Common myeloid progenitor, CD34-positive (primary cell): ENCODE measurements around the gene RBPJ. TPM values are rescaled to one million over a fixed set of nuclear protein-coding genes. Genes with fewer than 3 reads are reported as not detected.

Source experiments
- CTCF ChIA-PET: fragments of 350-600 bp; sonication (Branson Sonifier 250); formaldehyde crosslinking; loops from one replicate; lab custom pipeline; 2021; ENCODE audit warnings: antibody characterized with exemption; lab: Charles Lee
- POLR2A ChIA-PET: fragments of 350-600 bp; sonication (Branson Sonifier 250); formaldehyde crosslinking; loops from one replicate; lab custom pipeline; 2021; ENCODE audit warnings: antibody characterized with exemption; lab: Charles Lee
- DNase-seq, 3 donors: peaks; one replicate each; pipeline versions ENCODE4 v3.0.0 to v3.0.0-alpha.2; 2013
- H3K27ac ChIP-seq, 2 experiments: 1 replicate in 1 of 2; 2 replicates in 1 of 2; pipeline ENCODE4 v1.7.0; 2013; ENCODE audit warnings: inconsistent platforms in 2 of 2, low read length in 2 of 2, mild to moderate bottlenecking in 2 of 2, low read depth in 1 of 2, moderate library complexity in 1 of 2; ENCODE audit not compliant: severe bottlenecking in 2 of 2, insufficient read depth in 1 of 2, poor library complexity in 1 of 2
- H3K27me3 ChIP-seq, 5 experiments: replicated peaks in 2 of 5; 1 replicate in 3 of 5; 2 replicates in 2 of 5; pipeline versions ENCODE4 v1.6.1 to v1.7.0; 2013; ENCODE audit warnings: low read length in 4 of 5, mild to moderate bottlenecking in 2 of 5, moderate library complexity in 2 of 5, inconsistent platforms in 1 of 5; ENCODE audit not compliant: insufficient read depth in 5 of 5, control insufficient read depth in 4 of 5
- H3K36me3 ChIP-seq, 4 experiments: 1 replicate in 2 of 4; 2 replicates in 2 of 4; pipeline versions ENCODE4 v1.6.1 to v1.7.0; 2013; ENCODE audit warnings: low read length in 3 of 4, control low read depth in 1 of 4, mild to moderate bottlenecking in 1 of 4; ENCODE audit not compliant: control insufficient read depth in 4 of 4, insufficient read depth in 4 of 4
- H3K4me1 ChIP-seq, 4 experiments: 1 replicate in 3 of 4; 2 replicates in 1 of 4; pipeline versions ENCODE4 v1.6.1 to v1.7.1; 2013; ENCODE audit warnings: low read length in 3 of 4, mild to moderate bottlenecking in 3 of 4, control low read depth in 1 of 4, inconsistent platforms in 1 of 4, moderate library complexity in 1 of 4; ENCODE audit not compliant: control insufficient read depth in 4 of 4, insufficient read depth in 4 of 4; ENCODE audit errors: control extremely low read depth in 1 of 4
- H3K4me3 ChIP-seq, 7 experiments: 1 replicate in 4 of 7; 2 replicates in 3 of 7; pipeline versions ENCODE4 v1.5.1 to v1.7.0; 2013; ENCODE audit warnings: mild to moderate bottlenecking in 7 of 7, low read length in 6 of 7, moderate library complexity in 6 of 7, inconsistent platforms in 2 of 7, low read depth in 2 of 7, control low read depth in 1 of 7; ENCODE audit not compliant: insufficient read depth in 4 of 7, control insufficient read depth in 1 of 7; ENCODE audit errors: extremely low read depth in 1 of 7
- H3K9me3 ChIP-seq, 5 experiments: 1 replicate in 4 of 5; 2 replicates in 1 of 5; pipeline versions ENCODE4 v1.6.1 to v1.7.1; 2013; ENCODE audit warnings: low read length in 4 of 5, mild to moderate bottlenecking in 2 of 5, inconsistent platforms in 1 of 5, low read depth in 1 of 5, moderate library complexity in 1 of 5; ENCODE audit not compliant: control insufficient read depth in 4 of 5, insufficient read depth in 2 of 5; ENCODE audit errors: control extremely low read depth in 1 of 5
- WGBS: methylation state at CpG from one replicate; pipeline ENCODE4 v1.1.5; 2013; ENCODE audit not compliant: insufficient coverage; 5-methylcytosine and 5-hydroxymethylcytosine counted together
- polyA plus RNA-seq: library from polyadenylated mRNA; unstranded; fragments of 120-200 nt; gene quantifications from one replicate; pipeline ENCODE4 v1.2.1, GENCODE V29; 2013

The RBPJ gene
- 43.4 TPM for polyA plus RNA-seq

- peak within 1 kb of the TSS; percentile 79 to 94 (median 84) for H3K4me3 ChIP-seq
- peak within 1 kb of the TSS; percentile 61 to 92 for H3K27ac ChIP-seq
- H3K9me3 ChIP-seq = peaks cover 0 to 2% (median 0%) of the 10 kb centered on the region in 5 experiments
- CTCF ChIA-PET = no interaction called here
- under 1% methylated on average over 96 of the region's 102 CpGs for WGBS
- no peaks in the 10 kb centered on the region for H3K27me3 ChIP-seq
- POLR2A ChIA-PET = no interaction called here
- peak; percentile 92 to 93 (median 92) for DNase-seq
- peaks cover 14 to 26% (median 16%) of the 10 kb centered on the region in 4 experiments for H3K4me1 ChIP-seq
- H3K36me3 ChIP-seq = no peaks in the 10 kb centered on the region
These were observed at the start of gene RBPJ for GRCh38 chr4:26320538-26321372. Gene RBPJ (plus strand): TSS chr4:26321014. CDS start chr4:26321029, 15 bp downstream.

DNA sequence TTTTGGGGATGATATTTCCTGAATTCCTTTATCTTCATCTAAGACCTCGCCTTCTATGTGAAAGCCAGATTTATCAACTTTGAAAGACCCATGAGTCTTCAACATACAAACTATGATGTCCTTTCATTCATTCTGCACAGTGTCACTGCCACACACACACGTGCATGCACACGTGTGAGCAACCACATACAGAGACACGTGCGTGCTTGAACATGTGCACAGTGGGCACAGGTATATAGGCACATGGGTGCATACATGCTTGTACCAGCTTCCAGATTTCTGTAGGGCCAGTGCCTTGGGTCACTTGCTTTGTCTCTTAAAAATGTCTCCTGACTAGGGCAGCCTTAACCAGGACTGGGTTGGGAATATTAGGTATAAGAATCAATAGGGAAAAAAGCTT, 49.1 kb upstream of the RBPJ start:
- Histone ChIP-seq H3K36me3 (no peaks in the 10 kb centered on the region), H3K27me3 (no peaks in the 10 kb centered on the region), H3K4me1 (peaks cover 7 to 48% (median 20%) of the 10 kb centered on the region in 4 experiments), H3K9me3 (no peaks in the 10 kb centered on the region), H3K27ac (no peak overlapping the region), H3K4me3 (no peak overlapping the region)
- ChIA-PET POLR2A (no interaction called here), CTCF (no interaction called here)
- DNase-seq = no peak
- 100% methylated on average over 5 of the region's 5 CpGs for WGBS

DNA sequence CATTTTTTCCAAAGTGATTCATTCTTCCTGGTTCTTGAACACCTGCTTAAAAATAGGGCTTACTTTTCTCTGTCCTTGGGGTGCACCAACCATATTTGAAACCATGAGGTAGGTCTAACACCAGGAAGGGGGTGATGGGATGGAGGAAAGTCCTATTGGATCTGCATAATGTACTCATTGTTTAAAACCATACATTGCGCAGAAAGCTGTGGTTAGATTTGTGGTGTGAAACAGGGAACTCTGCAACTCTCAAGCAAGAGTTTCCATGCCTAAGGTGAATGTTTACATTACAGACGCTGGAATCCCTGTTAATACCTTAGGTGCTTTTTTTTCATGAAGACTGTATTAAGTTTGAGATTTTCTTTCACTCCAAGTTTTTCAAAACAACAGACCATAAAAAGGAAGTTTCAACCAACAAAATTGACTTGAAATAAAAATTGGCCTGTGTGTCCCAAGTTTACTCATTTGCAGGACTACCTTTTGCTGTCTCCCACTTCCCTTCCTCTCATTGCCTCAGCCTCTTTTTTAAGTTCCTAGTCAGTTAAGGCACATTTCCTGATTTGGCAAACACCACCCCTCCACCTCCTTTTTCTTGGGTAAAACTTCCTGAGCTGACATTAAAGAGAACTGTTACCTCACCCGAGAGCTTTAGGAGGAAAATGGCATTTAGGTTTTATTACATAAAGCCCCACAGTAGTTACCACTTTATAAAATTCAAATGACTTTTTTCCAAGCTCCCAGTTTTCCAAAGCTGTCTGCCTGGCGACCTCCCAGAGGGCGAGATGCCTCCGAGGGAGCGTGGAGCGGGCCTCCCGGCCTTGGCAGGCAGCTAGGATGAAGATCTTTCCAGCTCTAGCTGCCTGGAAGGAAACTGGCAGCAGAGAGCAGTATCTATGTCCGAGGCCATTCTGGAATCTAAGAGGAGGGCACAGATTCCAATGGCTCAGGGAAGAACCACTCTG, 47.9 kb upstream of the RBPJ start:
- Histone ChIP-seq H3K9me3 (no peaks in the 10 kb centered on the region), H3K36me3 (no peaks in the 10 kb centered on the region), H3K4me3 (peak overlapping the region in 5 of 7 experiments; percentile 30 to 54 (median 50)), H3K4me1 (peaks cover 7 to 48% (median 20%) of the 10 kb centered on the region in 4 experiments), H3K27ac (peak overlapping the region; percentile 25 to 52), H3K27me3 (no peaks in the 10 kb centered on the region)
- CTCF ChIA-PET = interaction anchor here (0.9 to 2.1 kb wide), 5 partner anchors 10 to 141 kb away, joined by 3 to 5 read pairs (median 4); no protein-coding TSS in a partner anchor
- WGBS = 74% methylated on average over 7 of the region's 10 CpGs
- POLR2A ChIA-PET = interaction anchor here (0.7 kb wide), 1 partner anchor 68 kb away, joined by 3 read pairs; no protein-coding TSS in a partner anchor
- DNase-seq = peak in 2 of 3 donors; percentile 25 to 42

GRCh38 chr4:26273616-26273980, 47.2 kb upstream of the RBPJ start:
- 0% methylated on average over 3 of the region's 8 CpGs for WGBS
- peak; percentile 17 to 39 (median 34) for DNase-seq
- Histone ChIP-seq H3K4me1 (peaks cover 7 to 46% (median 20%) of the 10 kb centered on the region in 4 experiments), H3K36me3 (no peaks in the 10 kb centered on the region), H3K9me3 (no peaks in the 10 kb centered on the region), H3K27me3 (no peaks in the 10 kb centered on the region), H3K4me3 (peak overlapping the region in 5 of 7 experiments; percentile 30 to 54 (median 50)), H3K27ac (peak overlapping the region in 1 of 2 experiments; percentile 52)
- ChIA-PET POLR2A (interaction anchor here (0.7 kb wide), 1 partner anchor 69 kb away, joined by 3 read pairs; no protein-coding TSS in a partner anchor), CTCF (interaction anchor here (0.9 to 2.1 kb wide), 5 partner anchors 11 to 140 kb away, joined by 3 to 5 read pairs (median 4); no protein-coding TSS in a partner anchor)

GRCh38 chr4:26275281-26275680, 45.5 kb upstream of the RBPJ start:
- Histone ChIP-seq H3K27ac (no peak overlapping the region), H3K27me3 (no peaks in the 10 kb centered on the region), H3K36me3 (no peaks in the 10 kb centered on the region), H3K4me1 (peaks cover 7 to 42% (median 20%) of the 10 kb centered on the region in 4 experiments), H3K4me3 (no peak overlapping the region), H3K9me3 (no peaks in the 10 kb centered on the region)
- no peak for DNase-seq
- CTCF ChIA-PET = interaction anchor here (2.1 kb wide), 1 partner anchor 43 kb away, joined by 5 read pairs; no protein-coding TSS in a partner anchor
- POLR2A ChIA-PET = no interaction called here
- WGBS = 86% methylated on average over 1 of the region's 7 CpGs

DNA sequence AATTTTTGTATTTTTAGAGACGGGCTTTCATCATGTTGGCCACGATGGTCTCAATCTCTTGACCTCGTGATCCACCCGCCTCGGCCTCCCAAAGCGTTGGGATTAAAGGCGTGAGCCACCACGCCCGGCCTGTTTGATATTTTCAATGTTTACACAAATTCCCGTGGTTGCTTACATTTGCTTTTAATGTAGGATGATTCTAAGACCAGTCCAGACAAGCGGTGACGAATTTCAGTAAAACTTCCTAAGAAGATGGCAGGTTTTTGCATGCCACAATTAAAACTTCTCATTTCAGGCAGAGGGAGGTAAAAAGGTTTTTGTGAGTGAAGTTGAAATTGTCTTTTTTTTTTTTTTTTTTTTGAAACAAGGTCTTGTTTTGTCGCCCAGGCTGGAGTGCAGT, 41.4 kb upstream of the RBPJ start:
- DNase-seq = no peak
- Histone ChIP-seq H3K4me3 (no peak overlapping the region), H3K36me3 (no peaks in the 10 kb centered on the region), H3K4me1 (peaks cover 0 to 18% (median 2%) of the 10 kb centered on the region in 4 experiments), H3K9me3 (no peaks in the 10 kb centered on the region), H3K27ac (no peak overlapping the region), H3K27me3 (no peaks in the 10 kb centered on the region)
- WGBS = 97% methylated on average over 10 of the region's 13 CpGs
- ChIA-PET CTCF (interaction anchor here (0.6 kb wide), 1 partner anchor 826 kb away, joined by 3 read pairs; no protein-coding TSS in a partner anchor), POLR2A (no interaction called here)
